Forelimb muscle (tissue), 1 donor: ENCODE data around the gene TPPP2. TPM values are rescaled to one million over a fixed set of nuclear protein-coding genes. Genes with fewer than 3 reads are reported as not detected.

Experiments
- DNase-seq: peaks from one replicate; pipeline ENCODE4 v3.0.0-alpha.2; 2013; ENCODE audit warnings: low read depth
- polyA plus RNA-seq: library from polyadenylated mRNA; unstranded; fragments of 120-200 nt; gene quantifications from one replicate; pipeline ENCODE4 v1.2.1, GENCODE V29; 2013; ENCODE audit not compliant: insufficient read length

TPPP2 gene
- polyA plus RNA-seq, 1 donor = 0.49 TPM

- no peak for DNase-seq
These were observed 13.4 kb upstream of the TPPP2 start for GRCh38 chr14:21016413-21017190.

GRCh38 chr14:21017528-21018245 lies 12.3 kb upstream of the TPPP2 start:
- no peak for DNase-seq

GRCh38 chr14:21018286-21018685 lies 11.7 kb upstream of the TPPP2 start:
- DNase-seq = no peak

GRCh38 chr14:21018781-21019180 lies 11.2 kb upstream of the TPPP2 start:
- DNase-seq = no peak

GRCh38 chr14:21019366-21019765 lies 10.7 kb upstream of the TPPP2 start:
- DNase-seq = no peak

GRCh38 chr14:21020977-21021545 lies 9.0 kb upstream of the TPPP2 start:
- no peak for DNase-seq

GRCh38 chr14:21022686-21023085 lies 7.3 kb upstream of the TPPP2 start:
- no peak for DNase-seq

GRCh38 chr14:21023174-21023573 lies 6.8 kb upstream of the TPPP2 start:
- no peak for DNase-seq

GRCh38 chr14:21023817-21024584 lies 6.0 kb upstream of the TPPP2 start:
- no peak for DNase-seq

- no peak for DNase-seq
These were observed 5.2 kb upstream of the TPPP2 start, which contains the start of gene NDRG2 for GRCh38 chr14:21024585-21025370. Gene NDRG2, minus strand, starts transcription at chr14:21025061. Its CDS starts 1,746 bp downstream, at chr14:21023315.

GRCh38 chr14:21025371-21026273 lies 4.4 kb upstream of the TPPP2 start:
- no peak for DNase-seq

GRCh38 chr14:21026274-21026987 lies 3.6 kb upstream of the TPPP2 start:
- DNase-seq = no peak

- no peak for DNase-seq
These were observed 3.1 kb upstream of the TPPP2 start for GRCh38 chr14:21026988-21027315.

- DNase-seq = no peak
These were observed 514 bp downstream of the TPPP2 start for GRCh38 chr14:21030531-21030930.

- DNase-seq = no peak
These were observed 2.5 kb downstream of the TPPP2 start for GRCh38 chr14:21032326-21033132.

GRCh38 chr14:21033133-21033698 lies 3.2 kb downstream of the TPPP2 start:
- DNase-seq = no peak

GRCh38 chr14:21034707-21035106 lies 4.7 kb downstream of the TPPP2 start, which contains the start of gene RNASE13:
Gene RNASE13, minus strand, starts transcription at chr14:21034807. Its CDS starts 519 bp downstream, at chr14:21034288.
- DNase-seq = no peak

- no peak for DNase-seq
These were observed 6.7 kb downstream of the TPPP2 start for GRCh38 chr14:21036751-21037150.
